GM19455 (cell line): ENCODE results near the gene APCDD1.
"Not testable (repeated sequence)": the region's sequence is repeated elsewhere in the genome, so short reads cannot be mapped to it uniquely, and the experiment has no call there.

Source experiments
- ATAC-seq: cut with Tn5 transposase; IDR thresholded peaks from one replicate; pipeline ENCODE4 v1.9.1; 2021; ENCODE audit not compliant: unreplicated experiment

The APCDD1 gene

GRCh38 chr18:10524507-10525370 is 70.3 kb downstream of the APCDD1 start:
- ATAC-seq = no peak

GRCh38 chr18:10525371-10525691 is 70.9 kb downstream of the APCDD1 start:
- ATAC-seq = no peak

- ATAC-seq = peak; percentile 63
Observed at GRCh38 chr18:10525697-10526560, 71.5 kb downstream of the APCDD1 start, which contains the start of gene NAPG. Gene NAPG, plus strand, starts transcription at chr18:10526027. Its CDS starts 76 bp downstream, at chr18:10526103.

GRCh38 chr18:10526561-10526949 is 72.1 kb downstream of the APCDD1 start:
- ATAC-seq = peak; percentile 23

GRCh38 chr18:10528439-10528838 is 74.0 kb downstream of the APCDD1 start:
- ATAC-seq = no peak

- ATAC-seq = no peak
Observed at GRCh38 chr18:10530002-10530401, 75.6 kb downstream of the APCDD1 start.

- no peak for ATAC-seq
Observed at GRCh38 chr18:10530852-10531251, 76.4 kb downstream of the APCDD1 start.

GRCh38 chr18:10533111-10533510 is 78.7 kb downstream of the APCDD1 start:
- ATAC-seq = no peak

- ATAC-seq = no peak
Observed at GRCh38 chr18:10536280-10536679, 81.8 kb downstream of the APCDD1 start.

GRCh38 chr18:10537765-10538164 is 83.3 kb downstream of the APCDD1 start:
- ATAC-seq = no peak

GRCh38 chr18:10539124-10539523 is 84.7 kb downstream of the APCDD1 start:
- ATAC-seq = not testable (repeated sequence)
